KMS-11 (cell line): Measurements from ENCODE around the gene GTPBP3.

Experiments used
- H2AFZ ChIP-seq: fragments of 200-600 bp; sonication (generic); 2 replicates; pipeline ENCODE4 v1.6.1; 2016; ENCODE audit warnings: antibody characterized with exemption, mixed run types, low read depth
- H3K27ac ChIP-seq: fragments of 200-600 bp; sonication (generic); 2 replicates; pipeline ENCODE4 v1.6.1; 2016; ENCODE audit warnings: mild to moderate bottlenecking, mixed run types
- H3K27me3 ChIP-seq: fragments of 200-600 bp; sonication (generic); 2 replicates; pipeline ENCODE4 v1.6.1; 2017; ENCODE audit warnings: mild to moderate bottlenecking, low read depth, mixed run types, moderate library complexity; ENCODE audit not compliant: insufficient read depth
- H3K36me3 ChIP-seq: fragments of 200-600 bp; sonication (generic); 2 replicates; pipeline ENCODE4 v1.6.1; 2017; ENCODE audit warnings: mild to moderate bottlenecking, mixed run types; ENCODE audit not compliant: insufficient read depth
- H3K4me1 ChIP-seq: fragments of 200-600 bp; sonication (generic); 2 replicates; pipeline ENCODE4 v1.6.1; 2016; ENCODE audit warnings: mild to moderate bottlenecking, low read depth, mixed run types; ENCODE audit not compliant: poor library complexity, severe bottlenecking
- H3K4me2 ChIP-seq: fragments of 200-600 bp; sonication (generic); 2 replicates; pipeline ENCODE4 v1.7.0; 2016; ENCODE audit warnings: mild to moderate bottlenecking, mixed run types
- H3K4me3 ChIP-seq: fragments of 200-600 bp; sonication (generic); IDR thresholded peaks from 2 replicates; pipeline ENCODE4 v1.6.1; 2017; ENCODE audit warnings: low read depth, low read length, mixed read lengths; ENCODE audit not compliant: insufficient read depth
- H3K79me2 ChIP-seq: fragments of 200-600 bp; sonication (generic); 2 replicates; pipeline ENCODE4 v1.6.1; 2016; ENCODE audit warnings: low read depth, mixed run types; ENCODE audit not compliant: insufficient read depth
- H3K9ac ChIP-seq: fragments of 200-600 bp; sonication (generic); 2 replicates; pipeline ENCODE4 v1.6.1; 2016; ENCODE audit warnings: mild to moderate bottlenecking, mixed run types
- H4K20me1 ChIP-seq: fragments of 200-600 bp; sonication (generic); 2 replicates; pipeline ENCODE4 v1.6.1; 2016; ENCODE audit warnings: mild to moderate bottlenecking, mixed run types; ENCODE audit not compliant: insufficient read depth
- CTCF ChIP-seq: fragments of 200-600 bp; sonication (generic); conservative IDR thresholded peaks from 2 replicates; pipeline ENCODE4 v1.6.1; 2017; ENCODE audit warnings: low read depth, mild to moderate bottlenecking, antibody characterized with exemption, low read length, moderate library complexity, mixed read lengths

The GTPBP3 gene

GRCh38 chr19:17352608-17353280 lies 15.4 kb downstream of the GTPBP3 start:
- no peak overlapping the region for H2AFZ ChIP-seq
- H4K20me1 ChIP-seq: no peaks in the 10 kb centered on the region
- H3K79me2 ChIP-seq: no peaks in the 10 kb centered on the region
- peaks cover 43% of the 10 kb centered on the region for H3K27me3 ChIP-seq
- H3K9ac ChIP-seq: no peak overlapping the region
- H3K4me3 ChIP-seq: no peak overlapping the region
- H3K27ac ChIP-seq: no peak overlapping the region
- H3K4me2 ChIP-seq: no peak overlapping the region
- no peaks in the 10 kb centered on the region for H3K4me1 ChIP-seq
- H3K36me3 ChIP-seq: no peaks in the 10 kb centered on the region
- no peak for TF ChIP-seq CTCF

GRCh38 chr19:17353386-17353785 lies 16.0 kb downstream of the GTPBP3 start:
- H3K36me3 ChIP-seq: no peaks in the 10 kb centered on the region
- no peaks in the 10 kb centered on the region for H4K20me1 ChIP-seq
- TF ChIP-seq CTCF: no peak
- no peak overlapping the region for H3K4me3 ChIP-seq
- H3K27ac ChIP-seq: no peak overlapping the region
- H3K79me2 ChIP-seq: no peaks in the 10 kb centered on the region
- H3K27me3 ChIP-seq: peaks cover 43% of the 10 kb centered on the region
- H2AFZ ChIP-seq: no peak overlapping the region
- H3K4me2 ChIP-seq: no peak overlapping the region
- H3K9ac ChIP-seq: no peak overlapping the region
- H3K4me1 ChIP-seq: no peaks in the 10 kb centered on the region

GRCh38 chr19:17357078-17357666 lies 19.8 kb downstream of the GTPBP3 start:
- H4K20me1 ChIP-seq: no peaks in the 10 kb centered on the region
- H3K27ac ChIP-seq: no peak overlapping the region
- no peaks in the 10 kb centered on the region for H3K4me1 ChIP-seq
- H3K4me3 ChIP-seq: no peak overlapping the region
- no peak overlapping the region for H3K9ac ChIP-seq
- H3K27me3 ChIP-seq: peaks cover 17% of the 10 kb centered on the region; the same call in 1 of the 2 replicates
- H3K36me3 ChIP-seq: no peaks in the 10 kb centered on the region
- H3K4me2 ChIP-seq: no peak overlapping the region
- no peak overlapping the region for H2AFZ ChIP-seq
- no peak for TF ChIP-seq CTCF
- no peaks in the 10 kb centered on the region for H3K79me2 ChIP-seq

- H2AFZ ChIP-seq: no peak overlapping the region
- H3K36me3 ChIP-seq: no peaks in the 10 kb centered on the region
- no peak overlapping the region for H3K4me3 ChIP-seq
- no peak overlapping the region for H3K4me2 ChIP-seq
- H3K9ac ChIP-seq: no peak overlapping the region
- no peaks in the 10 kb centered on the region for H4K20me1 ChIP-seq
- no peak for TF ChIP-seq CTCF
- no peaks in the 10 kb centered on the region for H3K79me2 ChIP-seq
- H3K4me1 ChIP-seq: no peaks in the 10 kb centered on the region
- H3K27me3 ChIP-seq: peaks cover 12% of the 10 kb centered on the region; the same call in 1 of the 2 replicates
- no peak overlapping the region for H3K27ac ChIP-seq
These were observed 20.4 kb downstream of the GTPBP3 start for GRCh38 chr19:17357724-17358123.
